Gastroesophageal sphincter (tissue), 4 donors: ENCODE results near the gene LEFTY2. TPM values are rescaled to one million over a fixed set of nuclear protein-coding genes. Genes with fewer than 3 reads are reported as not detected.

ENCODE experiments used
- ATAC-seq: fragments of 150-250 bp; one replicate; pipeline ENCODE4 v1.9.1; 2016; ENCODE audit warnings: mild to moderate bottlenecking, moderate library complexity
- H3K27ac ChIP-seq, 4 donors: fragments of 200-600 bp; sonication (generic) in 3 of 4; 1 replicate in 3 of 4; 2 replicates in 1 of 4; pipeline ENCODE4 v1.5.1; 2016 to 2019
- H3K27me3 ChIP-seq: fragments of 200-600 bp; sonication (generic); one replicate; pipeline ENCODE4 v1.5.1; 2019
- H3K36me3 ChIP-seq, 2 donors: fragments of 200-600 bp; sonication (generic); one replicate each; pipeline ENCODE4 v1.5.1; 2019; ENCODE audit warnings: control low read depth in 1 of 2
- H3K4me1 ChIP-seq, 3 donors: fragments of 200-600 bp; sonication (generic); 1 replicate in 2 of 3; 2 replicates in 1 of 3; pipeline ENCODE4 v1.5.1; 2016 to 2019; ENCODE audit warnings: control low read depth in 2 of 3
- H3K4me3 ChIP-seq, 2 donors: fragments of 200-600 bp; sonication (generic); one replicate each; pipeline ENCODE4 v1.5.1; 2019; ENCODE audit warnings: mild to moderate bottlenecking in 1 of 2, moderate library complexity in 1 of 2
- H3K9me3 ChIP-seq, 3 donors: fragments of 200-600 bp; sonication (generic); one replicate each; pipeline ENCODE4 v1.5.1; 2017 to 2019; ENCODE audit warnings: control low read depth in 2 of 3
- EP300 ChIP-seq: sonication (generic); formaldehyde crosslinking; IDR thresholded peaks from one replicate; pipeline ENCODE4 v1.6.1; 2017; ENCODE audit warnings: antibody characterized with exemption, mild to moderate bottlenecking
- POLR2A ChIP-seq, 2 donors: fragments of 450-650 bp; IDR thresholded peaks; one replicate each; pipeline ENCODE4 v1.6.1; 2017; ENCODE audit warnings: antibody characterized with exemption in 2 of 2, mild to moderate bottlenecking in 2 of 2, moderate library complexity in 1 of 2
- POLR2AphosphoS5 ChIP-seq: sonication (generic); formaldehyde crosslinking; IDR thresholded peaks from one replicate; pipeline ENCODE4 v1.6.1; 2017; ENCODE audit warnings: antibody characterized with exemption
- WGBS, 2 donors: methylation state at CpG; one replicate each; pipeline ENCODE4 v1.1.5; 2018; ENCODE audit warnings: low coverage in 1 of 2; 5-methylcytosine and 5-hydroxymethylcytosine counted together
- total RNA-seq, 4 donors: library from RNA; depleted of rRNA; stranded (reverse); fragments of >200 nt; gene quantifications; one replicate each; pipeline ENCODE4 v1.1.0, GENCODE V29; 2016
- TF ChIP-seq, protein P1 (sequence below), 4 experiments: fragments of 200-600 bp in 2 of 4; fragments of 450-650 bp in 2 of 4; sonication (generic) in 1 of 4; IDR thresholded peaks; one replicate each; pipeline ENCODE4 v1.5.1; 2017 to 2019; ENCODE audit warnings: antibody characterized with exemption in 4 of 4, mild to moderate bottlenecking in 2 of 4, moderate library complexity in 2 of 4

LEFTY2 gene
- total RNA-seq, 4 donors from 2014 or later: 1.1 TPM; not detected in 3

DNA sequence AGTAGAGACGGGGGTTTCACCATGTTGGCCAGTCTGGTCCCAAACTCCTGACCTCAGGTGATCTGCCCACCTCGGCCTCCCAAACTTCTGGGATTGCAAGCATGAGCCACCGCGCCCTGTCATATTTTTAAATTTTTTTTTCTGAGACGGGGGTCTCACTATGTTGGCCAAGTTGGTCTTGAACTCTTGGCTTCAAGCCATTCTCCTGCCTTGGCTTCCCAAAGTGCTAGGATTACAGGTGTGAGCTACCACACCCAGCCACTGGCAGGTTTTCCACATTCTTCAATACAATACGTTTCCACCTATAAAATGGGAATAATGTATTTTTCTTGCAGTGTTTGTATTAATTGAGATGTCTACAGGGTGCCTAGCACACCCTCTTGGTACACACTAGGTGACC lies 48.7 kb downstream of the LEFTY2 start:
- no peak overlapping the region for H3K4me3 ChIP-seq
- H3K27ac ChIP-seq: no peak overlapping the region
- no peak for TF ChIP-seq EP300
- TF ChIP-seq, protein P1, sequence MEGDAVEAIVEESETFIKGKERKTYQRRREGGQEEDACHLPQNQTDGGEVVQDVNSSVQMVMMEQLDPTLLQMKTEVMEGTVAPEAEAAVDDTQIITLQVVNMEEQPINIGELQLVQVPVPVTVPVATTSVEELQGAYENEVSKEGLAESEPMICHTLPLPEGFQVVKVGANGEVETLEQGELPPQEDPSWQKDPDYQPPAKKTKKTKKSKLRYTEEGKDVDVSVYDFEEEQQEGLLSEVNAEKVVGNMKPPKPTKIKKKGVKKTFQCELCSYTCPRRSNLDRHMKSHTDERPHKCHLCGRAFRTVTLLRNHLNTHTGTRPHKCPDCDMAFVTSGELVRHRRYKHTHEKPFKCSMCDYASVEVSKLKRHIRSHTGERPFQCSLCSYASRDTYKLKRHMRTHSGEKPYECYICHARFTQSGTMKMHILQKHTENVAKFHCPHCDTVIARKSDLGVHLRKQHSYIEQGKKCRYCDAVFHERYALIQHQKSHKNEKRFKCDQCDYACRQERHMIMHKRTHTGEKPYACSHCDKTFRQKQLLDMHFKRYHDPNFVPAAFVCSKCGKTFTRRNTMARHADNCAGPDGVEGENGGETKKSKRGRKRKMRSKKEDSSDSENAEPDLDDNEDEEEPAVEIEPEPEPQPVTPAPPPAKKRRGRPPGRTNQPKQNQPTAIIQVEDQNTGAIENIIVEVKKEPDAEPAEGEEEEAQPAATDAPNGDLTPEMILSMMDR (IDR thresholded peaks at IDR 0.05): no peak
- TF ChIP-seq POLR2AphosphoS5: no peak
- TF ChIP-seq POLR2A (IDR thresholded peaks at IDR 0.05): no peak
- 37 to 95% methylated on average over 2 to 6 of the region's 6 CpGs for WGBS, 2 donors
- peaks cover 14% of the 10 kb centered on the region for H3K27me3 ChIP-seq
- ATAC-seq: no peak
- no peaks in the 10 kb centered on the region for H3K36me3 ChIP-seq
- no peaks in the 10 kb centered on the region for H3K9me3 ChIP-seq
- H3K4me1 ChIP-seq: peaks cover 0 to 6% (median 0%) of the 10 kb centered on the region in 3 donors

DNA sequence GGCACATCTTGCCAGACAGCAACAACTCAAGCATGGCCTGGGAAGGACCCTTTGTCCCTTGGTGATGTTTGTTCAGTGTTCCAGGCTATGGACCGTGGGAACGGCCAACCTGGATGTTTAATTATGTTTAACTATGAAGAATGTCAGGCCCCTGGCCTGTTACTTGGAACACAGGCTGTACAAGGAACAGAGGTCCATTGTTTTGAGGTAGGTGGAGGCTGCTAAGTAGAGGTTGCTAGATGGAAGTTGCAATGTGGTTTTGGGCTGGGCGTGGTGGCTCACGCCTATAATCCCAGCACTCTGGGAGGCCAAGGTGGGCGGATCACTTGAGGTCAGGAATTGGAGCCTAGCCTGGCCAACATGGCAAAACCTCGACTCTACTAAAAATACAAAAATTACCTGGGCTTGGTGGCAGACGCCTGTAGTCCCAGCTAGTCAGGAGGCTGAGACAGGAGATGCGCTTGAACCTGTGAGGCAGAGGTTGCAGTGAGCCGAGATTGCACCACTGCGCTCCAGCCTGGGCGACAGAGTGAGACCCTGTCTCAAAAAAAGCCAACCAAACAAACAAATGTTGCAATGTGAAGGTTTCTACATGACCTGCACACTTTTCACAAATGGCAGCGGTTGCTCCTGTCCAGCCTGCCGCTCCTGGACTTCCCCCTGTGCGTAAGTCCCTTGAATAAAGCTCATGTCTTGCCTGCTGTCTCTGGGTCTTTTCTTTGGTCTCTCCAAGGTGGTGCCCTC lies 49.6 kb downstream of the LEFTY2 start:
- Histone ChIP-seq H3K4me1 (peaks cover 0 to 6% (median 0%) of the 10 kb centered on the region in 3 donors), H3K9me3 (no peaks in the 10 kb centered on the region), H3K27me3 (peaks cover 14% of the 10 kb centered on the region), H3K4me3 (no peak overlapping the region), H3K27ac (no peak overlapping the region), H3K36me3 (no peaks in the 10 kb centered on the region)
- WGBS, 2 donors: 74 to 84% methylated on average over 3 to 7 of the region's 14 CpGs
- TF ChIP-seq POLR2A (IDR thresholded peaks at IDR 0.05) (no peak), EP300 (no peak), POLR2AphosphoS5 (no peak)
- TF ChIP-seq, protein P1 (IDR thresholded peaks at IDR 0.05): no peak
- ATAC-seq: no peak

DNA sequence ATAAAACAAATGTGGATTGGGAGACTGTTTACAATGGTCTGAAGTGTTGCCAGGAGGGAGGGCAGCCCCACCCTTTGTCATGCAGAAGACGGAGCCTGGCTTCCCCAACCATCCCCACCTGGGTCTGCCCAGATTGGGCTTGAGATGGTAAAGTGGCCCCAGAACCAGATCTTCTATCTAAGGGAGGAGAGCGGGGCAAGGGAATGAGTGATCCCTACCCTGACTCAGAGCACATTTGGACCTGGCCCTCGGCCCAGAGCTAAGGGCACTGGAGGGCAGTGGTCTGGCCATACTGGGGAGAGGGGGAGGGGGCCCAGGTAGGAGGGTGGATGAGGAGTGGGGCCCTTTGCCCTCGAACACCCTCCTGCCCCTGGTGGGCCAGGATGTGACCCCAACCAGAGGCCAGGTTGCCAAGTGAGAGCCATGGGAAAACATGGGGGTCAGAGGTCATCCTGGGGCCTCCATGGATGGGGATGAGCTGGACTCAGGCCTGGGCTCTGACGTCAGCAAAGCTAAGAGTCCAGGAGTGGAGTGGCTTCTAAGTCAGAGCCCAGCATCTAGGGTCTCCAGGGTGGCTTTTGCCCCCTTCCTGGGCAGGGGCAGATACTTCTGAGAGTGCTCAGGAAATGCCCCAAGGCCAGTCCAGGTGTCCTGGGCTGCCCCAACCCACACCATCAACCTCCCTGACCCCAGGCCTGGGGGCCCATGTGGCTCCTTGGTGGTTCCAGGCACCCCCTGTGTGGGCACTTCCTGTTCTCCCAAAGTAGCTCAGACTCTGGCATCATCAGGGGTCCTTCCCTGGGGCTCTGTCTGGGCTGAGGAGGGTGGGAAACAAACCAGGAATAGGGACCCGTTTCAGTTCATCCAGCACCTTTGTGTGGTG lies 50.4 kb downstream of the LEFTY2 start:
- ATAC-seq: no peak
- TF ChIP-seq POLR2A (IDR thresholded peaks at IDR 0.05) (no peak), POLR2AphosphoS5 (no peak), EP300 (no peak)
- TF ChIP-seq, protein P1 (IDR thresholded peaks at IDR 0.05): no peak
- WGBS, 2 donors: 25% methylated on average over 1 of the region's 6 CpGs; no CpG with 5 or more reads in 1 of the 2 donors
- peaks cover 14% of the 10 kb centered on the region for H3K27me3 ChIP-seq
- no peak overlapping the region for H3K4me3 ChIP-seq
- H3K4me1 ChIP-seq: peaks cover 0 to 6% (median 0%) of the 10 kb centered on the region in 3 donors
- H3K9me3 ChIP-seq: no peaks in the 10 kb centered on the region
- H3K27ac ChIP-seq: no peak overlapping the region
- H3K36me3 ChIP-seq: no peaks in the 10 kb centered on the region

DNA sequence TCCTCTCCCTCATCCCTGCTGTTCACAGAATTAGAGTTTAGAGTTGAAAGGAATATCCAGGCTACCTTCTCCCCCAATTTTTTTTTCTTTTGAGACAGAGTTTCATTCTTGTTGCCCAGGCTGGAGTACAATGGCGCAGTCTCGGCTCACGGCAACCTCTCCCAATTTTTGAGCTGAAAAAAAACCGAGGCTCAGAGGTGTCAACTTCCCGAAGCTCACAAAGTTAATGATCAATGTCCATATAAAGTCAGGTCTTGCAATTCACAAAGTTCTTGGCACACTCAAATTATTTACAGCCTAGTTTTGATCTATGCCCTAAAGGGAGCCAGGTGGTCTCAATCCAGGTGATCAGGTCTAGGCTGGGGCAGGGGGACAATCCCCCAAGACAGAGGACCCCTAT lies 51.3 kb downstream of the LEFTY2 start:
- Histone ChIP-seq H3K36me3 (no peaks in the 10 kb centered on the region), H3K27me3 (peaks cover 14% of the 10 kb centered on the region), H3K27ac (no peak overlapping the region), H3K4me1 (peaks cover 0 to 6% (median 0%) of the 10 kb centered on the region in 3 donors), H3K4me3 (no peak overlapping the region), H3K9me3 (no peaks in the 10 kb centered on the region)
- 70% methylated on average over 5 of the region's 5 CpGs; no CpG with 5 or more reads in 1 of the 2 donors for WGBS, 2 donors
- TF ChIP-seq, protein P1 (IDR thresholded peaks at IDR 0.05): no peak
- TF ChIP-seq POLR2AphosphoS5 (no peak), POLR2A (IDR thresholded peaks at IDR 0.05) (no peak), EP300 (no peak)
- ATAC-seq: no peak
